ENCODE measurements around the gene HPSE2.

Gene HPSE2

GRCh38 chr10:98628206-98628605 is 607.4 kb downstream of the HPSE2 start:
- no peak for DNase-seq (ENCODE audit: low read depth in 2 of 3, low spot score in 1 of 3)

GRCh38 chr10:98627711-98628110 is 607.9 kb downstream of the HPSE2 start:
- no peak for DNase-seq (ENCODE audit: low read depth in 2 of 3, low spot score in 1 of 3)

- no peak for DNase-seq (ENCODE audit: low read depth in 2 of 3, low spot score in 1 of 3)
Measured at GRCh38 chr10:98624963-98625362, 610.7 kb downstream of the HPSE2 start.

GRCh38 chr10:98623176-98623575 is 612.5 kb downstream of the HPSE2 start:
- no peak for DNase-seq (ENCODE audit: low read depth in 2 of 3, low spot score in 1 of 3)

GRCh38 chr10:98621630-98622029 is 614.0 kb downstream of the HPSE2 start:
- no peak for DNase-seq (ENCODE audit: low read depth in 2 of 3, low spot score in 1 of 3)

- DNase-seq (ENCODE audit: low read depth in 2 of 3, low spot score in 1 of 3): no peak
Measured at GRCh38 chr10:98620503-98620902, 615.1 kb downstream of the HPSE2 start.

GRCh38 chr10:98619446-98619845 is 616.2 kb downstream of the HPSE2 start:
- DNase-seq (ENCODE audit: low read depth in 2 of 3, low spot score in 1 of 3): no peak

GRCh38 chr10:98617906-98618520 is 617.6 kb downstream of the HPSE2 start:
- no peak for DNase-seq (ENCODE audit: low read depth in 2 of 3, low spot score in 1 of 3)

GRCh38 chr10:98613446-98613845 is 622.2 kb downstream of the HPSE2 start:
- DNase-seq (ENCODE audit: low read depth in 2 of 3, low spot score in 1 of 3): no peak

- no peak for DNase-seq (ENCODE audit: low read depth in 2 of 3, low spot score in 1 of 3)
Measured at GRCh38 chr10:98611436-98611835, 624.2 kb downstream of the HPSE2 start.

GRCh38 chr10:98610836-98611235 is 624.8 kb downstream of the HPSE2 start:
- DNase-seq (ENCODE audit: low read depth in 2 of 3, low spot score in 1 of 3): no peak

GRCh38 chr10:98610301-98610700 is 625.4 kb downstream of the HPSE2 start:
- DNase-seq (ENCODE audit: low read depth in 2 of 3, low spot score in 1 of 3): no peak

GRCh38 chr10:98609265-98609664 is 626.4 kb downstream of the HPSE2 start:
- DNase-seq (ENCODE audit: low read depth in 2 of 3, low spot score in 1 of 3): no peak

GRCh38 chr10:98608411-98608810 is 627.2 kb downstream of the HPSE2 start:
- DNase-seq (ENCODE audit: low read depth in 2 of 3, low spot score in 1 of 3): no peak

GRCh38 chr10:98602224-98602623 is 633.4 kb downstream of the HPSE2 start:
- no peak for DNase-seq (ENCODE audit: low read depth in 2 of 3, low spot score in 1 of 3)

- no peak for DNase-seq (ENCODE audit: low read depth in 2 of 3, low spot score in 1 of 3)
Measured at GRCh38 chr10:98599032-98599610, 636.5 kb downstream of the HPSE2 start.

- DNase-seq (ENCODE audit: low read depth in 2 of 3, low spot score in 1 of 3): no peak
Measured at GRCh38 chr10:98596404-98596803, 639.2 kb downstream of the HPSE2 start.

- no peak for DNase-seq (ENCODE audit: low read depth in 2 of 3, low spot score in 1 of 3)
Measured at GRCh38 chr10:98589691-98590090, 646.0 kb downstream of the HPSE2 start.

GRCh38 chr10:98589007-98589406 is 646.6 kb downstream of the HPSE2 start:
- no peak for DNase-seq (ENCODE audit: low read depth in 2 of 3, low spot score in 1 of 3)

GRCh38 chr10:98587156-98587837 is 648.4 kb downstream of the HPSE2 start:
- no peak for DNase-seq (ENCODE audit: low read depth in 2 of 3, low spot score in 1 of 3)

GRCh38 chr10:98586096-98586495 is 649.6 kb downstream of the HPSE2 start:
- no peak for DNase-seq (ENCODE audit: low read depth in 2 of 3, low spot score in 1 of 3)

GRCh38 chr10:98582363-98582762 is 653.3 kb downstream of the HPSE2 start:
- DNase-seq (ENCODE audit: low read depth in 2 of 3, low spot score in 1 of 3): no peak

GRCh38 chr10:98577578-98577977 is 658.1 kb downstream of the HPSE2 start:
- no peak for DNase-seq (ENCODE audit: low read depth in 2 of 3, low spot score in 1 of 3)

Measured in stimulated activated CD4-positive, alpha-beta T cell treated with anti-CD3 and anti-CD28 coated beads, Interleukin-12 subunit alpha, Interleukin-12 subunit beta, amount 100 ng/mL, for 48 hours (primary cell).